22Rv1 (cell line): ENCODE results near the gene ZCCHC3.

ENCODE experiments used
- ZFX ChIP-seq: fragments of 450-650 bp; IDR thresholded peaks from 2 replicates; pipeline ENCODE4 v1.6.1; 2017; ENCODE audit warnings: antibody characterized with exemption, borderline replicate concordance
- TF ChIP-seq, protein P1 (sequence below): fragments of 450-650 bp; IDR thresholded peaks from 2 replicates; pipeline ENCODE4 v1.5.1; 2017; ENCODE audit warnings: mild to moderate bottlenecking

DNA sequence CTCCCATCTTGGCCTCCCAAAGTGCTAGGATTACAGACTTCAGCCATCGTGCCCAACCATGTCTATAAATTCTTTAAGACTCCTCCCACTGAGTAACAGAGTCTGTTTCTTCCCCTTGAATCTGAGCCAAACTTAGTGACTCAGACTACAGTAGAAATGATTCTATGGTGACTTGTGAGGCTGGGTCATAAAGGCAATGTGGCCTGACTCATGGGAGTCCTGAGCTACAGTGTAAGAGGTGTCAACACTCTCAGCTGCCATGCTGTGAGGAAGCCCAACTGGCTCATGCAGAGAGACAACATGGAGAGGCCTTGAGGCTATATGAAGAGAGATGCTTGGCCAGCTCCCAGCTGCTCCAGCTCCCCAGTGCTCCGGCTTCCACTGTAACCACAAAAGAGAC lies 44.3 kb downstream of the ZCCHC3 start:
- TF ChIP-seq, protein P1, sequence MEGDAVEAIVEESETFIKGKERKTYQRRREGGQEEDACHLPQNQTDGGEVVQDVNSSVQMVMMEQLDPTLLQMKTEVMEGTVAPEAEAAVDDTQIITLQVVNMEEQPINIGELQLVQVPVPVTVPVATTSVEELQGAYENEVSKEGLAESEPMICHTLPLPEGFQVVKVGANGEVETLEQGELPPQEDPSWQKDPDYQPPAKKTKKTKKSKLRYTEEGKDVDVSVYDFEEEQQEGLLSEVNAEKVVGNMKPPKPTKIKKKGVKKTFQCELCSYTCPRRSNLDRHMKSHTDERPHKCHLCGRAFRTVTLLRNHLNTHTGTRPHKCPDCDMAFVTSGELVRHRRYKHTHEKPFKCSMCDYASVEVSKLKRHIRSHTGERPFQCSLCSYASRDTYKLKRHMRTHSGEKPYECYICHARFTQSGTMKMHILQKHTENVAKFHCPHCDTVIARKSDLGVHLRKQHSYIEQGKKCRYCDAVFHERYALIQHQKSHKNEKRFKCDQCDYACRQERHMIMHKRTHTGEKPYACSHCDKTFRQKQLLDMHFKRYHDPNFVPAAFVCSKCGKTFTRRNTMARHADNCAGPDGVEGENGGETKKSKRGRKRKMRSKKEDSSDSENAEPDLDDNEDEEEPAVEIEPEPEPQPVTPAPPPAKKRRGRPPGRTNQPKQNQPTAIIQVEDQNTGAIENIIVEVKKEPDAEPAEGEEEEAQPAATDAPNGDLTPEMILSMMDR: no peak
- TF ChIP-seq ZFX: no peak
